TTC549 (cell line): Measurements from ENCODE around the gene COLEC12.
"Not testable (repeated sequence)": the region's sequence is repeated elsewhere in the genome, so short reads cannot be mapped to it uniquely, and the experiment has no call there.

Experiments
- FAIRE-seq: peaks from 2 replicates; lab custom pipeline; 2012; peaks lifted over from hg19 to GRCh38; lab: Jason Lieb, UNC

The COLEC12 gene

DNA sequence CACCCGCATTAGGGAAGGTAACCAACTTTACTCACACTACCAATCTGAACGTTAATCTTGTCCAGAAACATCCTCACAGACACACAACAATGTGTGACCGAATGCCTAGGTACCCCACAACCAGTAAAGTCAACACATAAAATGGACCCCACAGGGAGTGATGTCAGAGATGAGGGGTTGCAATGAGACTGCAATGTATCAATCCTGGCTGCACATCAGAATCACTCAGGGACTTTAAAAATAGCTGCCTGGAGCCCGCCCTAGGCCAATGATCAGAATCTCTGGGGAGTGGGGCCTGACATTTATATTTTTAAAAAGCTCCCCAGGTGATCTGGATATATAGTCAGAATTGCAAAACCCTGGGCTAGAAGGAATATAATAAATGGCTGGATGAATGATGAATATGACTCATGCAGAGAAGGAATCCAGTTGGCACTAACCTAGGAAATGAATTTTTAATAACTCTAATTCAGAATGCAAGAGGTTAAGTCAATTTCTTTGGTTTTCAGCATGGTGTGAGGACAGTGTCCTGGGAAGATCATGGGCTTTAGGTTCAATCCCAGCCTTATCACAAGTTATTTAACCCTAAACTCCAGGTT lies 92.8 kb downstream of the COLEC12 start:
- FAIRE-seq: no peak

DNA sequence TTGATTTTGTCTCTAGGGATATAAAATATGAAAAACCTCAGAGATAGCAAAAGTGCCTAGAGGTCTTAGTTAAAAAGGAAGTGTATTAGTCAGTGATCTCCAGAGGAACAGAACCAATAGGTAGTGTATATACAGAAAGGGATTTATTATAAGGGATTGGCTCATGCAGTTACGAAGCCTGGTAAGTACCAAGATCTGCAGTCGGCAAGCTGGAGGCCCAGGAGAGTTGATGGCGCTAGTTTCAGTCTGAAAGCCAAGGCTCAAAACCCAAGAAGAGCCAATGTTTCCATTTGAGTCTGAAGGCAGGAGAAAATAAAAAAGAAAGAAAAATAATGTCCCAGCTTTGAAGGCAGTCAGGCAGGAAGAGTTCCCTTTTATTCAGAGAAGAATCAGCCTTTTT lies 93.3 kb downstream of the COLEC12 start:
- no peak for FAIRE-seq

DNA sequence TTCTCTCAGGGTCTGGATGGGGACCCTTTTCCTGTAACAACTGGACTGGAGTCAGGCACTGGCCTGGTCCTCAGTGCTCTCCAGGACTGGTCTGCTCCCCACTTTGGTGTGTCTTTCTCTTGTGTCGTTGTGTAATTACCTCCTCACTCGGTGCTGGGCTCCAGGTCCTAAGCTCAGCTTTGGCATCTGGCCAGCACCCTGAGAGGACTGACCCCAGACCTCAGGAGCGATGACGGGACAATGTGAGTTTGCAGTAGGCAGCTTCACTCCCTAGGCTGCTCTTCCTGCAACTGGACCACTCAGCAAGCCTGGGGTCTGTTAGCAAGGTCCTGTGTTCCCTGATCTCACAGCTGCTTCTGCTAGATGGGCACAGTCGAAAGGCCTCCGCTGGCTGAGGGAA lies 93.8 kb downstream of the COLEC12 start:
- no peak for FAIRE-seq

DNA sequence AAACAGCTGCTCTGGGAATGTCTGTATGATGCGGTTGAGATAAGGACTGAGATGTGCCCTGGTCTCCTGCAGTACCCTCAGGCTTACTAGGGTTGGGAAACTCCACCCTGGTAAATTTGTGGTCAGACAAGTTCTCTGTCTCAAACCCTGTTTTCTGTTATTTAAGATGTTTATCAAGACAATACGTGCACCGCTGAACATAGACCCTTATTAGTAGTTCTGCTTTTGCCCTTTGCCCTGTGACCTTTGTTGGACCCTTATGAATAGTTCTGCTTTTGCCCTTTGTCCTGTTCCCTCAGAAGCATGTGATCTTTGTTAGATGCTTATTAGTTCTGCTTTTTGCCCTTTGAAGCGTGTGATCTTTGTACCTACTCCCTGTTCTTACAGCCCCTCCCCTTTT lies 95.5 kb downstream of the COLEC12 start:
- FAIRE-seq: not testable (repeated sequence)

DNA sequence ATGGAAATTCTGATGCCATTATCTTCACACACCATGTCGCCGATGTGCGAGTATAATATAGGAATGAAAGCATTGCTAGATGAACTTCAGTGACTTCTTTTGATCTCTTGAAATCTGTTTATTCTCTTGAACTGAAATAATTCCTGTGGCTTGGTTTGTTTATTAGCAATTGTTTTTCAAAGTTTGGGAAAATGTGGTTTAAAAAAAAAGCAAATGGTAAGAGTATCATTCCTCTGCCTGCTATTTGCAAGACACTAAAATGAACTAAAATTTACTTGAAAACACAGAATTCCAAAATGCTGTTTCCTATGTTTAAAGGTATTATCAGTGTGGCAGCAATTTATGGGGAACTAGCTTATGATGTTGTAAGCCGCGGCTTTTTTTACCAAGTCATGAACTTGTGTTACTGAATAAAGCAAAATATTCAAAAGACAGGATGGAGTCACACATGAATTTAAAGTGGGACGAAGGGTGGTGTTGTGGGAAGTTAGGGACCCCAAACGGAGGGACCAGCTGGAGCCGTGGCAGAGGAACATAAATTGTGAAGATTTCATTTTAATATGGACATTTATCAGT lies 96.4 kb downstream of the COLEC12 start:
- FAIRE-seq: no peak

DNA sequence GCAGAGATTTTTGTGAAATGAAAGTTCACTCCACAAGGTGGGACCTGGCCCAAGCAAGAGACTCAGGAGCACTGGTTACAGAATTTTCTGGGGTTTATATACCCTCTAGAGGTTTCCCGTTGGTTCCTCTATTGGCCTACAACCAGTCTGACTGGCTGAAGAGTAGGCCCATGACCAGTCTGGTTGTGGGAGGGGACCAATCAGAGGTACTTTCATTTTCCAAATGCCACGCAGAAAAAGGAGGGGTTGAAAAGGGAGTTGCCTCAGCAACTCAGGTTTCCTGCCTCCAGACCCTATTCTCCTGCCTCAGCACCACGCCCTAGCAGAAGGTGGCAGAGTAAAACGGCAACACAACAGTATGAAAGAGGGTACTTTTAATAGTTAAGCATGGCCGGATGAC lies 98.4 kb downstream of the COLEC12 start:
- no peak for FAIRE-seq

DNA sequence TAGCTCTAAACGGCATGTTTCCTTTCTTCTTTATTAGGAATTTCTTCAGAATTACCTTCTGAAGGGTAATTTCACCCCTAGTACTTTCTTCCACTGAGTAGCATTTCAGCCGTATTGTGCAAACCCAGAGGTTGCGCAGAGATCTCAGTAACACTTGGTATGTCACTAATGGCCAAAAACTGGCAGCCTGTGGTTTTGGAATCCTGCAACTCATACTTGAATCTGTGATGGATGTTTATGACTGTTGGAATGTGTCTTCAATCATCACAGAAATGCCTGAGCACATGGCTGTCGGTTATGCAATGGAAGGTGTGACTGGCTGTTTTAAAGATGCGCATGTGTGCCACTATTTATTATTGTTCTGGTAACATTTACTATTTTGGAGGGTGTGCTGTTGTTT lies 100.0 kb downstream of the COLEC12 start:
- FAIRE-seq: no peak

DNA sequence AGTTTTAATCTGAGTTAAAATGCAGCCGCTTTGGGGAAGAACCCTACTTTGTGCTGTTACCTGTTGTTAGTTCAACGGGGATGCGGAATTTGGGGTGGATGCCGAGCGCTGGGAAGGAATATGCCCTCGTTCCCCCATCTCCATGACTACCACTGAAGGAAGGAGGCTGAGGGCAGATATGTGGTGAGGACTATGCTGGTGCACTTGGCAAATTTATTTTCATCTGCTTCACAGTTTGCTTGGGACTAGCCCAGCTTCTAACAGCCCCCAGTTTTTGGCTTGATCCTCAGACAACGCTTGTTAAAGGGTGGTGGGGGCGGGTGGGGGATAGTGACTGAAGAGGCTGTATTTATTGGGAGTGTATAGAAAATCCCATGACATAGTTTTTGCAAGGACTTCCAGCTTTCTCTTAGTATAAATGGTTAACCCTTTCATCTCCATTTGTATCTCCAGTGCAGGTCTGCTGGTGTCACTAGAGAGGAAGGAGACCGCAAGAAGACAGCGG lies 100.8 kb downstream of the COLEC12 start:
- no peak for FAIRE-seq

DNA sequence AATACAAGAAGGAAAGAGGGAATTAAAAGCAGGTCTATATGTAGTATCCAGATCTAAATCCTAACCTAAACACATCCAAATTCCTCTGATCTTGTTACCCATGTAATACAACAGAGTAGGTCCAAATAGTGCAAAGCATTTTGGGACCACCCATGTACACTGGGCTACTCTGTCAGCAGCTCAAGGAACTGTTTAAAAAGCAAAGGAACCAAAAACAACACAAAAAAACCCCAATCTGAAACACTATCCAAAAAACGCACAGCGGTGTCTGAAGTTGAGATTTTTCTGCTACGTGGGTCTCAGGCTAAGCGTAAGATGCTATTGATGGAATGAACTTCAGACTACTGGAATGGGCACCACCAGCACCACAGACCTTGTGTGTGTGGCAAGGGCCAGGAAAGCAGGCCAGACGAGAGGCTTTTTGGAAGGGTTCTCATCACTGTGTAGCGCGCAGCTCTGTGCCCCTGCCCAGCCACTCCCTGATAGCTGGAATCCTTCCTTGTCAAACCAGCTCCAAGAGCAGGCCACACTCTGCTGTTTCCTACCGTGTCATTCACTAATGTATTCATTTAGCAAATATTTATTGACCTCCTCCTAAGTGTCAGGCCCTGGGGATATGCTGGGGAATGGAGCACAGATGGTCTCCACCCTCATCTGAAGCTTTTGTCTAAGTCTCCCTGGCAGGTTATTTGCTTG lies 101.4 kb downstream of the COLEC12 start:
- FAIRE-seq: no peak

DNA sequence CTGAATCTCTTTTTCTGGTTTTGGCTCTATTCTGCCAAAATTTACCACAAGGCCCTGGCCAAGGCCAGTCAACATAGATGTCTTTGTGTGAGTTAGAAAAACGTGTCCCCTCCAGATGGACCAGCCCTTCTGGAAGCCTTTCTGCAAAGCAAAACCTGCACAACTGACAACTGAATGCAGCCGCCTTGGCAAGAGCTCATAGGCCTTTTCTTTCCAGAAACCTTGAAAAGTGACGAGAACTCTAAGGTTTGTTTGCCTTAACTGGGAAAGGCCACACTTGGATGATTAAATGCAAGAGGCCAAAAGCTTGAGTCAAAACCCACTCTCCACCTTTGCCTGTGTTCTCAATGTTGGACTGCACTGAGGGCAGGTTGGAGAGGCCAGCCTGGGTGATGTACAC lies 103.9 kb downstream of the COLEC12 start:
- no peak for FAIRE-seq

DNA sequence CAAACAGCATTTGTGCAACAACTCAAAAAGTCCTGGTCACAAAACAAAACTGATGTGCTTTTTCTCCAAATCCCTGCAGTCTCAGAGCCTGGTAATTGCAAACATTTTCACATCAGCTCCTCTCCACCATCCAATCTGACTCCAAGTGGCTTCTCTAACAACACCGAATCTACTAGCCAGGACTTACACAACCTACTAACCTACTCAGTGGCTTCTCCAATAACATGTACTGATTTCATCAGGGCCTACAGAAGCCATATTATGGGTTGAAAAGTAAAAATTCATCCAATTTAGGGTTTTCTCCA lies 104.3 kb downstream of the COLEC12 start:
- no peak for FAIRE-seq

DNA sequence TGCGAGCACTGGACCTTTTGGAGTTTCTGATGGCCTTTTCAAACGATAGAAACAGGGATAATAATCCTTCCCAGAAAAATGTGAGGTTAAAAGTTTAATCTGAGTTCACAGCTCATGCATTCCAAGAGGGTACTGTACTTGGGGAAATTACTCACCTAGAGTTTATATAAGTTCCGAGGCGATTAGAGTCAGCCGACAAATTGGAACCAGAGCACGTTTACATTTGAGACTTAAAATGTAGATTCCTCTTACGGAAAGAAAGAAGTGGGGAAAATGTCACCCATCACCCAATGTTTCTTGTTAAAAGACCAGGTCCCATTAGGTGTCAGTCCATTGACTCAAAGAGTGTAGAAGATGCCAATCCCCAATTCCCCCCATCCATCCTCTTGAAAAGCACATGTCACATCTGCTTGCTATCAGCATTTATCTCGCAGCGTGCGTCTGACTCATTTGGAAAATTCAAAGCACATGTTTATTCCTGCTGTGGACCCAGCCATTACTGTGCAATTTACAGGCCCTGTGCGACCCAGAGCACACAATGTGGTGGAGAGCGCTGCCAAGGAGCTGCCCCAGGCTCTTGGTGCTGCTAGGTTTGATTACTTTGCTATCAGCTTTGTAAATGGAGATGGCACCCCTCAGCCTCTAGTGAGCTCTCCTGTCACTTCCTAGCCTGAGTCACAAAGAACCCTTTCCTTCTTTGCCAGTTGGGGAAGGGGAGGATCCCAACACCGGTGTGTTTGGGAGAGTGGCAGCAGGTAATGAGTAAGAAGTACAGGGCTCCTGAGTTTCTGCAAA lies 104.8 kb downstream of the COLEC12 start:
- FAIRE-seq: no peak

DNA sequence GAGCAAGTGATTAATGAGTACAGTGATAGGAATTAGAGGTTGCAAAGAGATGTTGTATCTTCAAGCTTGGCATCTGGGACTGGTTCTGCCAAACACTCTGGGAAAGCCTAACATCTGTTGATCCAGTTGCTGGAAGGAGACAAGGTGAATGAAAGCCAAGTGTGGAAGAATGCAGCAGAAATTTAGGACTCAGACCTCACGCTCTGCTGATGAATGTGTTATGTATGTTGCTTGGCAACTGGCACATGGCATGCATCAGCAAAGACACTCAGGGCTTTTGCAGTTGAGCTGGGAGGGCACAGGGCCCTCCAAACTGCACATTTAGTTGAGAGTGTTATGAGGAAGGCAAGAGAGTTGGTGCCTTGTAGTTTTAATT lies 105.5 kb downstream of the COLEC12 start:
- no peak for FAIRE-seq

DNA sequence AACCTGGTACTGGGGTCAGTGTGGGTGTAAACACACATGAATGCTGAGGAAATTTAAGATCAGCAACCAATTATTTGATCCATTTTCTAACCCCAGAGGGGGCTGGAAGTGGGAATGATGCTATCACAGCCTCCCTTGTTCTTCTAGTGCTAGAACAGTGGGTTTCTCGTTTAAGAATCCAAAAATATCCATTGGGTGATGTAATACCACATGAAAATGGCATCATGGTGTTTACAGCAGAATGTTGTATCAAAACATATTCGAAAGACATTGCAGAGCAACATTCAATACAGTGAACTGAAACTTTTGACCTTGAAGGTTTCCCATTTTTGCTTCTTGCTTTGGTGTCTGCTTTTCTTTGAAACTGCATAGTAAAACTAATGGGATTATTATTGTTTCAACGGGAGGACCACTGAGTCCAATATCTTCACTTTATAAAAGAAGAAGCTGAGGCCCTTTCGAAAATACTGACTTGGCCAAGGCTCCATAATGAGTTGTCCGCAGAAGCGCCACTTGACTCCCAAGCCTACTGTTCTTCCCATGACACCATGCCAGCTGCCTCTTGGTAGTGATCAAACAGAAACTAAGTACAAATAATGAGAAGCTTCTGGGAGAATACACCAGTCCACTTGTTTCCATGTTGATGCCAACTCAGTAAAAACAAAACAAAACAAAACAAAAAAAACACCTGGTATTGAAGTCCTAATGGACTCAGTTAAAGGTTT lies 106.1 kb downstream of the COLEC12 start:
- FAIRE-seq: no peak

DNA sequence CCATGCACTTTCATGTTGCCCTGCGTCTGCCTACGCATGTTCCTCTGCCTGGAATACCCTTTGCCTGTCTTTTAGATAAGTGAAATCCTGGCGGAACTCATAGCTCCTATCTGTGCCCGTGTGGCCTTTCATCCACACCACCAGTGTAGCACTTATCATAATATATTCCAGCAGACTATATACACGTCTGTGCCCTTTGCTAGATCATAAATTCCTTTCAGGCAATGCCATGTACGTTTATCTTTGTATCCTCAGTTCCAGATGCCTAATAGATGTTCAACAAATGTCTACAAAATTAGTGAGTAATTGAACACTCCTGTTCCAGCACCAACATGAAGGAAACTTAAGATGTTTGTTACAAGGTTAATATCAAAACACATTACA lies 106.9 kb downstream of the COLEC12 start:
- no peak for FAIRE-seq

DNA sequence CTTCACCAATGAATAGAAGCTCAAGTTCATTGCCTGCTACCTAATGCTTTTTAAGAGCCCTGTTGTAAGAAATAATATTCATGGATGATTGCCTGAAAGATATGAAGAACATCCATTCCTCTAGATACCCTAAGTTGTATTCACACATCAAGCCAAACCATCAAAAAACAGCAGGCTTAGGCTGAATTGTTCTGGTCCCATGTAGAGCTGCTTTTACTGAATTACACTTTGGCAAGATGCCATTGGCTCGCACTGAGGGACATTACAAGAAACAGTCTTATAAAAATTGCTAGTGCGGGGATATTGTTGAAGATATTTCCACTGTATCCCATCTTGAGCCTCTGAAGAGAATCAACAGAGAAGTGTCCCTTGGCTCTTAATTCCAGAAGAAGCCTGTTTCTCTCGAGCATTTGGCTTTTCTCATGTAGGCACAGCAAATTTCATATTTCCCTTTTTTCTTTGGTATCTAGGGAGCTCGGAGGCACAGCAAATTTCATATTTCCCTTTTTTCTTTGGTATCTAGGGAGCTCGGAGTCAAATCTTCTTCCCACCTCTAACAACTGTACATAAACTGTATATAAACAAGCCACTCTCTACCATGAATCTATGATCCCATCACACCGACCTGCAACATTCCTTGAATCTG lies 107.5 kb downstream of the COLEC12 start:
- no peak for FAIRE-seq

DNA sequence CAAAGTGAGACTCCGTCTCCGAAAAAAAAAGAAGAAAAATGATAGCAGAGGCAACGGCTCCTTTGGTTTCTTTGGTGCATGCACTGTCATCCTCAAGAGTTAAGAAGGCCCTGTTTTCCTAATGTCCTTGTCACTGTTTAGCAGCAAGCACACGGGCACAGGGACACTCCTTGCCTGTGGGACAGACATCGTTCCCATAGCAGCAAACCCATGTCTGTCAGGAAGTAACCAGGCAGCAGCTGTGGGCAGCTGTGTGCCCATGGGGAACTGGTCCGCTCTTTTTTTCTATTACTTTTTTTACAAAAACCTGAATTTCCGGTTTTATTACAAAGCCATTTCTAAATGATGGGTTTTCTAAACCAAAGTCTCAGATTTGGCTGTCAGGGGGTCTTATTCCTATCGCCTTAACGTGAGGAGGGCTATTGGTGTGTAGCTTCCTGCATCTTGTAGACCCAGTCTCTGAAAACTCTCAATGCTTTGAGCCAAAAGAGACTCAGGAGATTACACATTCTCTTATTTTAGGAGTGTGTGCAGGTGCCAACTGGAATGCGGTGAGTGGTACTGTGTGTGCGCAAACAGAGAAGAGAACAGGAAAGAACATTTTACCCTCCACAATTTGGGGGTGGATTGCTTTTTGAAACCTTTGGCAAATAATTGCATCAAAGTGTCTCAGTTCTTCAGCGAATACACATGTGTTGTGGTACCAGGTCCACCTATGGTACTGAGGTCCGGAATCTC lies 109.6 kb downstream of the COLEC12 start:
- FAIRE-seq: no peak

DNA sequence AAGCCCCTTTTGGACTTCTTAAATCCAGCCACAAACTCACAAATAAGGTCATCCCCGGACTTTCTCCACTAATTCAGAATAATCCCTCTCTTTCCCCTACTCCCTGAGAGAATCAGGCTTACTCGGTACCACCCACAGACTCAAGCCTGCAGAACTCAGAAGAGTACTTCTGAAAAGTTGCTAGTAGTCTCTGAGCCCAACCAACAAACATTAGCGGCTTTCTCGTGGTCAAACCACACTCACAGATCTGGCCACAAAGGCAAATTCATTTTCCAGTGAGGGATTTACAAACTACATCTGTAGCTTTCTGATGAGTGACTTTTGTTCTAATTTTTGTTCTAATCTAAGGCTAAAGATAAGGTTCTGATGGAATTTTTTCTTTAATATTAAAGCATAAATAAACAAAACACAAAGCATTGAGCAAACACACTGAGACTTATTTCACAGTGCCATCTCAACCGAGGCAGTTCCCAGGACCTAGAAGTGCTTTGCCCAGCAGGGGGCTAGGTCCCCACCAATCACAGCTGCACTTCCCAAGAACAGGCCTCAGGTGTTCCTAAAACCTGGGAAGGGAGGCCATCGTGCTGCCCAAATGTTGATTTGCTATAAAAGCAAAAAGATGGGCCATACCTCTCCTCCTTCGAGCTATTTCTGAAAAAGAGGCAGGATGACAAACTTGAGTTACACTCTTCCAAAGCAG lies 110.7 kb downstream of the COLEC12 start:
- no peak for FAIRE-seq

DNA sequence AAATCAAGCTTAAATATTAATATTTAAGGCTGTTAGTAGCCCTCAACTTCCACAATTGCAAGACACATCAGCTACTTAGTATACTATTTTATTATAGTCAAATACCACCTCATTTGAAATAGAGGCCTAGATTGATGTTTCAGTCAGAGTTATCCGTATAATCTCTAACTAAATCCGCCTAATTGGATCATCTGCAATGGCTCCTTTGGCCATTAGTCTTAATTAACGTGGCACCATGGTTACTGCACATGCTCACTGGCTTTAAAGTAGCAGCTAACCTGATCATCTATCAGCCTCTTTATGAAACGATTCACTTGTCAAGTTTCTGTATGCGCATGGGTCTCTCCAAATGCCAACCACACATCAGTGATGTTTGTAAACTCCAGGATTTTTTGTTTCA lies 112.3 kb downstream of the COLEC12 start:
- no peak for FAIRE-seq

DNA sequence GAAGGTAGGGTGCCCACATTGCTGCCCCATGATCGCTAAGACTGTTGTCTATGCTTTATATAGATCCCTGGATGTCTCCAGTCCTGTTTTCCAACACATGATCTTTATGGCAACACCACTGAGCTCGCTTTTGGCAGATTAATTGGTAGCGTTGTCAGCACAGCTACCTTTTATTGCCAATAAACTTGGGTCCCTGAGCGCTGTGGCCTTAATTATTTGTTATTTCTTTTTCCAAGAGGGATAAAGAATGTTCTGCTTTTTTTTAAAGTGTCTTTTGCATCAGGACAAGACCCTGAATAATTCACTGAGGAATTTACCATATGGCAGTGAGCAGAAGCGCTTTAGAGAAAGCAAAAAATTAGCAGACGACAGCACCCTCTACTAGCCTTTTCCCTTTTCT lies 113.5 kb downstream of the COLEC12 start:
- no peak for FAIRE-seq

DNA sequence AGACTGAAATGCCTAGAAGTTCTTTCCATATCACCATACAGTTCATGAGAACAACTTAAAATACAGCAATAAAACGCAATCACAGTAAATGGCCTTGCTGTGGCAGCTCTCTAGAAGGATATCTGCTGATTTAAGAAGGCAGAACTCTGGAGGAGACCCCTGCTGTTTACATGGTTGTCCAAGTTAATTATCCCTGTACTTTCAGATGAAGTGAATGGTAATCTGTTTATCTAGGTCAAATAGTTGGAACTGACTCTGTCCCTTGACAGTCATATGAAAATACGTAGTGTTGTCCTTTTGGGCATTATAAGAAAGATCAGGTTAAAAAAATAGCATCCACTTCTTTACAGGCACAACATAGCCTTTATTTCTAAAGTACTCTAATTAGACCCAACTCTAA lies 115.6 kb downstream of the COLEC12 start:
- FAIRE-seq: no peak
